DMS114 treated with DMSO at 0.1 percent for 48 hours (cell line): ENCODE measurements around the gene MGAT5.

Source experiments
- DNase-seq: peaks from one replicate; lab custom pipeline; 2025; ENCODE audit not compliant: unreplicated experiment; lab: John Stamatoyannopoulos, UW

The MGAT5 gene

GRCh38 chr2:134231301-134231964, 22.4 kb upstream of the MGAT5 start:
- DNase-seq = no peak

- DNase-seq = no peak
Observed at GRCh38 chr2:134231965-134232340, 21.9 kb upstream of the MGAT5 start.

GRCh38 chr2:134232461-134232860, 21.4 kb upstream of the MGAT5 start:
- no peak for DNase-seq

- DNase-seq = no peak
Observed at GRCh38 chr2:134232868-134233727, 20.8 kb upstream of the MGAT5 start.

- DNase-seq = no peak
Observed at GRCh38 chr2:134233728-134234136, 20.1 kb upstream of the MGAT5 start.

GRCh38 chr2:134234535-134234934, 19.3 kb upstream of the MGAT5 start:
- DNase-seq = no peak

GRCh38 chr2:134235510-134236144, 18.2 kb upstream of the MGAT5 start:
- DNase-seq = no peak

GRCh38 chr2:134238371-134238770, 15.5 kb upstream of the MGAT5 start:
- no peak for DNase-seq

- no peak for DNase-seq
Observed at GRCh38 chr2:134240061-134240460, 13.8 kb upstream of the MGAT5 start.

GRCh38 chr2:134241911-134242310, 12.0 kb upstream of the MGAT5 start:
- no peak for DNase-seq

- no peak for DNase-seq
Observed at GRCh38 chr2:134243244-134243643, 10.6 kb upstream of the MGAT5 start.

- no peak for DNase-seq
Observed at GRCh38 chr2:134244086-134244485, 9.8 kb upstream of the MGAT5 start.

- no peak for DNase-seq
Observed at GRCh38 chr2:134244587-134244986, 9.3 kb upstream of the MGAT5 start.

- DNase-seq = peak; percentile 20
Observed at GRCh38 chr2:134245340-134245984, 8.4 kb upstream of the MGAT5 start.

- no peak for DNase-seq
Observed at GRCh38 chr2:134246154-134246874, 7.6 kb upstream of the MGAT5 start.

- no peak for DNase-seq
Observed at GRCh38 chr2:134247679-134248078, 6.2 kb upstream of the MGAT5 start.

- DNase-seq = no peak
Observed at GRCh38 chr2:134248913-134249312, 5.0 kb upstream of the MGAT5 start.

- DNase-seq = no peak
Observed at GRCh38 chr2:134249755-134250154, 4.1 kb upstream of the MGAT5 start.

GRCh38 chr2:134250840-134251461, 2.9 kb upstream of the MGAT5 start:
- DNase-seq = no peak

- DNase-seq = no peak
Observed at GRCh38 chr2:134252092-134252750, 1.7 kb upstream of the MGAT5 start.
